C4-2B (cell line): ENCODE measurements around the gene ZNF565.
"Not testable (repeated sequence)": the region's sequence is repeated elsewhere in the genome, so short reads cannot be mapped to it uniquely, and the experiment has no call there.

Experiments used
- H3K27ac ChIP-seq: fragments of 450-650 bp; 2 replicates; pipeline ENCODE4 v1.5.1; 2017
- ZFX ChIP-seq: fragments of 450-650 bp; IDR thresholded peaks from 2 replicates; pipeline ENCODE4 v1.6.1; 2017
- TF ChIP-seq, protein P1 (sequence below): fragments of 450-650 bp; conservative IDR thresholded peaks from 2 replicates; pipeline ENCODE4 v1.5.1; 2017; ENCODE audit warnings: mild to moderate bottlenecking

The ZNF565 gene

DNA sequence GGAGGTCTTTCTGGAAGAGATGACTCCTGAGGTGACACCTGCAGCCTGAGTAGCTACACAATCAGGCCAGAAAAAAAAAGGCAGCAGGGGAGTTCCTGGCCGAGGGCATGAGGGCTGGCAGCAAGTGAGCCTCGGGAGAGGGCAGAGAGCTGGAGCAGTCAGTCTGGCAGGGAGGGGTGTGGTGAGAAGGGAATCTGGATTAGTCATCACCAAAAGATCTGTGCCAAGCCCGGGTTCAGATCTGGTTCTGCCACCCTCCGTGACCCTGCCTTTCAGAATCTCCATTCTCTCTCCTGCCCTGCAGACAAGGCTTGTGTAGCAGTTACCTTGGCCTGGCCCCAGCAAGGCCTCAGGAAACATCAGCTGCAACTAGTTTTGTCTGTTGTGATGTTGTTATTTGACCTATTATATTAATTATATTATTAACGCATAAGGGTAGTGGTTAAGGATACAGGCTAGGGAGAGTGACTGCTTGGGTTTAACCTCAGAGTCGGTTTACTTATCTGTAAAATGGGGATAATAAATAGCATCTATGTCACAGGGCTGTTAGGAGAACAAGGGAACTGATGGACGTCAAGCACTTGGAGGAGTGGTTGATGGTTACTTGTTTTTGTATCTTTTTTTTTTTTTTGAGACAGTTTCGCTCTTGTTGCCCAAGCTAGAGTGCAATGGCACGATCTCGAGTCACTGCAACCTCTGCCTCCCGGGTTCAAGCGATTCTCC lies 77.3 kb downstream of the ZNF565 start:
- peak overlapping the region; percentile 96 for H3K27ac ChIP-seq
- TF ChIP-seq, protein P1, sequence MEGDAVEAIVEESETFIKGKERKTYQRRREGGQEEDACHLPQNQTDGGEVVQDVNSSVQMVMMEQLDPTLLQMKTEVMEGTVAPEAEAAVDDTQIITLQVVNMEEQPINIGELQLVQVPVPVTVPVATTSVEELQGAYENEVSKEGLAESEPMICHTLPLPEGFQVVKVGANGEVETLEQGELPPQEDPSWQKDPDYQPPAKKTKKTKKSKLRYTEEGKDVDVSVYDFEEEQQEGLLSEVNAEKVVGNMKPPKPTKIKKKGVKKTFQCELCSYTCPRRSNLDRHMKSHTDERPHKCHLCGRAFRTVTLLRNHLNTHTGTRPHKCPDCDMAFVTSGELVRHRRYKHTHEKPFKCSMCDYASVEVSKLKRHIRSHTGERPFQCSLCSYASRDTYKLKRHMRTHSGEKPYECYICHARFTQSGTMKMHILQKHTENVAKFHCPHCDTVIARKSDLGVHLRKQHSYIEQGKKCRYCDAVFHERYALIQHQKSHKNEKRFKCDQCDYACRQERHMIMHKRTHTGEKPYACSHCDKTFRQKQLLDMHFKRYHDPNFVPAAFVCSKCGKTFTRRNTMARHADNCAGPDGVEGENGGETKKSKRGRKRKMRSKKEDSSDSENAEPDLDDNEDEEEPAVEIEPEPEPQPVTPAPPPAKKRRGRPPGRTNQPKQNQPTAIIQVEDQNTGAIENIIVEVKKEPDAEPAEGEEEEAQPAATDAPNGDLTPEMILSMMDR, result no peak
- no peak for TF ChIP-seq ZFX

DNA sequence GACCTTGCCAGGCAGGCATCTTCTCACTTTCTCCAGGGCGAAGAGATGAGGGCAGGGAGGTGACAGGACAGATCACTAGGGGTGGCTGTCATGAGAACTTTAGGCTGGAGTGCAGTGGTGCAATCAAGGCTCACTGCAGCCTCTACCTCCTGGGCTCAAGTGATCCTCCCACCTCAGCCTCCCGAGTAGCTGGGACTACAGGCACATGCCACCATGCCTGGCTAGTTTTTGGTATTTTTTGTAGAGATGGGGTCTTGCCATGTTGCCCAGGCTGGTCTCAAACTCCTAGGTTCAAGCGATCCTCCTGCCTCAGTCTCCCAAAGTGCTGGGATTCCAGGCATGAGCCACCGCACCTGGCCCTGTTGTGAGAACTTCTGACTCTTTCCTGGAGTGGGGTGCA lies 79.6 kb downstream of the ZNF565 start:
- not testable (repeated sequence) for H3K27ac ChIP-seq
